ENCODE results near the gene USP16. TPM values are rescaled to one million over a fixed set of nuclear protein-coding genes. Genes with fewer than 3 reads are reported as not detected.

Gene USP16
- total and polyA plus RNA-seq, 2 of the 13 experiments (the other 11 are each of a cell fraction or from before 2014, with no cell fraction given): 16.5 to 46.9 TPM

- intact Hi-C loops (cut with micrococcal nuclease; ENCODE audit: unreplicated experiment): no loop called here
- Histone ChIP-seq H3K9me3 (ENCODE audit: low read length) (no peaks in the 10 kb centered on the region), H3K9ac (ENCODE audit: insufficient read depth, low read depth, low read length) (no peak overlapping the region), H3K4me2 (ENCODE audit: low read depth, low read length) (no peak overlapping the region), H3K4me3 (replicated peaks in 1 of 3; ENCODE audit: insufficient read depth in 1 of 3, low read depth in 2 of 3, low read length in 3 of 3) (no peak overlapping the region), H3K27me3 (ENCODE audit: control insufficient read depth in 1 of 2, insufficient read depth in 2 of 2, low read length in 2 of 2) (no peaks in the 10 kb centered on the region), H2AFZ (ENCODE audit: low read length) (no peak overlapping the region), H4K20me1 (ENCODE audit: insufficient read depth, low read length) (no peaks in the 10 kb centered on the region), H3K79me2 (ENCODE audit: insufficient read depth, low read length) (no peaks in the 10 kb centered on the region), H3K4me1 (ENCODE audit: insufficient read depth, low read length) (no peaks in the 10 kb centered on the region), H3K36me3 (replicated peaks in 1 of 2; ENCODE audit: control insufficient read depth in 1 of 2, insufficient read depth in 2 of 2, low read length in 2 of 2) (peaks cover 8 to 72% of the 10 kb centered on the region in 2 experiments), H3K27ac (ENCODE audit: extremely low read length, insufficient read depth, low read length) (no peak overlapping the region)
- ChIA-PET CTCF (ENCODE audit: low intra/inter-chr PET ratio, low total read pairs) (no interaction called here), POLR2A (interaction anchor here (0.9 kb wide), 1 partner anchor 36 kb away, joined by 3 read pairs; the partner anchor contains the start of gene RWDD2B)
- ATAC-seq (no peak; the same call in 2 of the 3 replicates), DNase-seq (ENCODE audit: low spot score) (no peak), FAIRE-seq (no peak)
- WGBS (ENCODE audit: low lambda C conversion rate): 93% methylated on average over 5 of the region's 5 CpGs
- TF ChIP-seq REPIN1 (CRISPR knock-in tag; IDR thresholded peaks at IDR 0.05; ENCODE audit: borderline replicate concordance, low read depth) (no peak), ZNF329 (CRISPR knock-in tag; IDR thresholded peaks at IDR 0.05; ENCODE audit: low read depth) (no peak), POLR2AphosphoS5 (IDR thresholded peaks at IDR 0.05; ENCODE audit: low read depth, low read length) (peak; percentile 55; the same call in 1 of the 2 replicates), KDM6A (CRISPR knock-in tag; IDR thresholded peaks at IDR 0.05; ENCODE audit: low read depth) (no peak), ZFP36L2 (CRISPR knock-in tag; IDR thresholded peaks at IDR 0.05) (no peak), ZNF276 (CRISPR knock-in tag; IDR thresholded peaks at IDR 0.05; ENCODE audit: low read depth) (no peak), RBM22 (optimal IDR thresholded peaks at IDR 0.05; ENCODE audit: low read length) (peak; percentile 37), NBN (conservative IDR thresholded peaks at IDR 0.05) (no peak), POLR2G (IDR thresholded peaks at IDR 0.05; ENCODE audit: low read depth, low read length) (0 out of 2 replicates have a peak, but pooled peaks have one; percentile 27), PHF20 (CRISPR knock-in tag; IDR thresholded peaks at IDR 0.05) (no peak), ZNF10 (CRISPR knock-in tag; IDR thresholded peaks at IDR 0.05; ENCODE audit: borderline replicate concordance, low read depth) (no peak), REL (CRISPR knock-in tag; conservative IDR thresholded peaks at IDR 0.05) (no peak), RORA (CRISPR knock-in tag; IDR thresholded peaks at IDR 0.05) (no peak), ZNF773 (CRISPR knock-in tag; IDR thresholded peaks at IDR 0.05; ENCODE audit: borderline replicate concordance) (no peak), ZBTB38 (CRISPR knock-in tag; IDR thresholded peaks at IDR 0.05) (no peak), ZNF670 (CRISPR knock-in tag; IDR thresholded peaks at IDR 0.05; ENCODE audit: borderline replicate concordance) (no peak), ZNF629 (CRISPR knock-in tag; conservative IDR thresholded peaks at IDR 0.05) (no peak), ZNF280B (CRISPR knock-in tag; IDR thresholded peaks at IDR 0.05; ENCODE audit: borderline replicate concordance) (no peak)
- TF ChIP-seq, protein P1, sequence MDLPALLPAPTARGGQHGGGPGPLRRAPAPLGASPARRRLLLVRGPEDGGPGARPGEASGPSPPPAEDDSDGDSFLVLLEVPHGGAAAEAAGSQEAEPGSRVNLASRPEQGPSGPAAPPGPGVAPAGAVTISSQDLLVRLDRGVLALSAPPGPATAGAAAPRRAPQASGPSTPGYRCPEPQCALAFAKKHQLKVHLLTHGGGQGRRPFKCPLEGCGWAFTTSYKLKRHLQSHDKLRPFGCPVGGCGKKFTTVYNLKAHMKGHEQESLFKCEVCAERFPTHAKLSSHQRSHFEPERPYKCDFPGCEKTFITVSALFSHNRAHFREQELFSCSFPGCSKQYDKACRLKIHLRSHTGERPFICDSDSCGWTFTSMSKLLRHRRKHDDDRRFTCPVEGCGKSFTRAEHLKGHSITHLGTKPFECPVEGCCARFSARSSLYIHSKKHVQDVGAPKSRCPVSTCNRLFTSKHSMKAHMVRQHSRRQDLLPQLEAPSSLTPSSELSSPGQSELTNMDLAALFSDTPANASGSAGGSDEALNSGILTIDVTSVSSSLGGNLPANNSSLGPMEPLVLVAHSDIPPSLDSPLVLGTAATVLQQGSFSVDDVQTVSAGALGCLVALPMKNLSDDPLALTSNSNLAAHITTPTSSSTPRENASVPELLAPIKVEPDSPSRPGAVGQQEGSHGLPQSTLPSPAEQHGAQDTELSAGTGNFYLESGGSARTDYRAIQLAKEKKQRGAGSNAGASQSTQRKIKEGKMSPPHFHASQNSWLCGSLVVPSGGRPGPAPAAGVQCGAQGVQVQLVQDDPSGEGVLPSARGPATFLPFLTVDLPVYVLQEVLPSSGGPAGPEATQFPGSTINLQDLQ (CRISPR knock-in tag; IDR thresholded peaks at IDR 0.05): no peak
- in situ Hi-C loops (cut with HindIII; ENCODE audit: extremely low pct_ligation_motif_present, low pct_unique_long_range_greater_than_20kb): no loop called here
- no TSS peak for BruUV-seq (replicated peaks)
Measured at GRCh38 chr21:29055080-29055479, 30.6 kb downstream of the USP16 start.

Measured in HepG2 (cell line).